GM23338 (cell line): ENCODE data around the gene SLC29A2. TPM values are rescaled to one million over a fixed set of nuclear protein-coding genes. Genes with fewer than 3 reads are reported as not detected.

Source experiments
- ATAC-seq: fragments of 200-7000 bp; cut with Tn5 transposase; 3 replicates; pipeline ENCODE4 v1.9.1; 2020
- DNase-seq: peaks from one replicate; pipeline ENCODE4 v3.0.0-alpha.2; 2015; ENCODE audit warnings: low spot score
- H2AFZ ChIP-seq: fragments of 200-600 bp; sonication (generic); 2 replicates; pipeline ENCODE4 v1.8.0; 2016; ENCODE audit warnings: antibody characterized with exemption, mild to moderate bottlenecking, moderate library complexity
- H3F3A ChIP-seq: fragments of 200-600 bp; sonication (generic); replicated peaks from 2 replicates; pipeline ENCODE4 v1.8.0; 2017; ENCODE audit warnings: antibody characterized with exemption, mixed run types, low read depth
- H3K27ac ChIP-seq: fragments of 200-600 bp; sonication (generic); 2 replicates; pipeline ENCODE4 v1.6.1; 2016; ENCODE audit warnings: low read depth
- H3K27me3 ChIP-seq: fragments of 200-600 bp; sonication (generic); 2 replicates; pipeline ENCODE4 v1.8.0; 2016; ENCODE audit warnings: mild to moderate bottlenecking, mixed run types, moderate library complexity; ENCODE audit not compliant: insufficient read depth
- H3K36me3 ChIP-seq: fragments of 200-600 bp; sonication (generic); 2 replicates; pipeline ENCODE4 v1.8.0; 2016; ENCODE audit warnings: mild to moderate bottlenecking; ENCODE audit not compliant: insufficient read depth
- H3K4me1 ChIP-seq: fragments of 200-600 bp; sonication (generic); 2 replicates; pipeline ENCODE4 v1.8.0; 2016; ENCODE audit warnings: mild to moderate bottlenecking, moderate library complexity; ENCODE audit not compliant: insufficient read depth
- H3K4me2 ChIP-seq: fragments of 200-600 bp; sonication (generic); 2 replicates; pipeline ENCODE4 v1.7.1; 2017; ENCODE audit warnings: mixed run types
- H3K4me3 ChIP-seq: fragments of 200-600 bp; sonication (generic); 2 replicates; pipeline ENCODE4 v1.6.1; 2016; ENCODE audit warnings: mixed run types
- H3K79me2 ChIP-seq: fragments of 200-600 bp; sonication (generic); replicated peaks from 2 replicates; pipeline ENCODE4 v1.8.0; 2017; ENCODE audit warnings: mild to moderate bottlenecking; ENCODE audit not compliant: insufficient read depth
- H3K9me2 ChIP-seq: fragments of 200-600 bp; sonication (generic); 2 replicates; pipeline ENCODE4 v1.8.0; 2017; ENCODE audit not compliant: insufficient read depth
- H4K20me1 ChIP-seq: fragments of 200-600 bp; sonication (generic); replicated peaks from 2 replicates; pipeline ENCODE4 v1.8.0; 2017; ENCODE audit warnings: mild to moderate bottlenecking; ENCODE audit not compliant: insufficient read depth
- H3K27ac Mint-ChIP-seq: 2 replicates; pipeline ENCODE4 v1.8.0; 2020; ENCODE audit warnings: inconsistent platforms, mild to moderate bottlenecking, moderate library complexity, mixed read lengths
- H3K27me3 Mint-ChIP-seq: 3 replicates; pipeline ENCODE4 v1.8.0; 2022; ENCODE audit warnings: low read depth, mild to moderate bottlenecking, moderate library complexity, mixed read lengths, inconsistent platforms; ENCODE audit not compliant: insufficient read depth, poor library complexity
- H3K36me3 Mint-ChIP-seq: 3 replicates; pipeline ENCODE4 v1.8.0; 2021; ENCODE audit warnings: low read depth, mild to moderate bottlenecking, inconsistent platforms, moderate library complexity, mixed read lengths
- H3K4me1 Mint-ChIP-seq: 3 replicates; pipeline ENCODE4 v1.8.0; 2020; ENCODE audit warnings: mild to moderate bottlenecking, inconsistent platforms, mixed read lengths
- H3K4me3 Mint-ChIP-seq: 3 replicates; pipeline ENCODE4 v1.8.0; 2021; ENCODE audit warnings: moderate library complexity, mild to moderate bottlenecking, inconsistent platforms, mixed read lengths
- H3K9me3 Mint-ChIP-seq: 3 replicates; pipeline ENCODE4 v1.8.0; 2020; ENCODE audit warnings: moderate library complexity, mild to moderate bottlenecking, inconsistent platforms, mixed read lengths
- EZH2 ChIP-seq: fragments of 200-600 bp; sonication (generic); IDR thresholded peaks from one replicate; pipeline ENCODE4 v1.8.0; 2017; ENCODE audit warnings: antibody characterized with exemption, mild to moderate bottlenecking, low read depth; ENCODE audit not compliant: unreplicated experiment
- JUNB ChIP-seq: IDR thresholded peaks from one replicate; pipeline ENCODE4 v1.6.1; 2016; ENCODE audit warnings: antibody characterized with exemption; ENCODE audit not compliant: unreplicated experiment
- NANOG ChIP-seq: IDR thresholded peaks from 2 replicates; pipeline ENCODE4 v1.6.1; 2016; ENCODE audit warnings: antibody characterized with exemption, borderline replicate concordance
- POLR2AphosphoS5 ChIP-seq: IDR thresholded peaks from 2 replicates; pipeline ENCODE4 v1.6.1; 2016; ENCODE audit warnings: antibody characterized with exemption, low read depth
- polyA plus RNA-seq: library from polyadenylated mRNA; unstranded; fragments of >200 nt; fragmentation: Nextera tagmentation; extraction: Ambion mirVana; gene quantifications from 2 replicates; pipeline ENCODE4 v1.2.1, GENCODE V29; 2016
- total RNA-seq: library from RNA; depleted of rRNA; stranded (reverse); fragments of >200 nt; shearing (Covaris generic); gene quantifications from 2 replicates; pipeline ENCODE4 v1.2.3, GENCODE V29; 2014
- TF ChIP-seq, protein P1 (sequence below): fragments of 250-450 bp; sonication (Bioruptor Pico); IDR thresholded peaks from 2 replicates; pipeline ENCODE4 v1.5.0; 2020; ENCODE audit warnings: mild to moderate bottlenecking, moderate library complexity
- TF ChIP-seq, protein P2 (sequence below), 2 experiments: fragments of 200-600 bp in 1 of 2; sonication (generic) in 1 of 2; conservative IDR thresholded peaks; 2 replicates each; pipeline versions ENCODE4 v1.5.1 to v1.6.1; 2016 to 2017; ENCODE audit warnings: antibody characterized with exemption in 2 of 2, low read depth in 2 of 2, mild to moderate bottlenecking in 2 of 2, moderate library complexity in 1 of 2
- TF ChIP-seq, protein P3 (sequence below): IDR thresholded peaks from one replicate; pipeline ENCODE4 v1.6.1; 2018; ENCODE audit warnings: antibody characterized with exemption; ENCODE audit not compliant: unreplicated experiment

Gene SLC29A2
- total and polyA plus RNA-seq, 2 experiments from 2014 or later, result 26.0 to 31.1 TPM

DNA sequence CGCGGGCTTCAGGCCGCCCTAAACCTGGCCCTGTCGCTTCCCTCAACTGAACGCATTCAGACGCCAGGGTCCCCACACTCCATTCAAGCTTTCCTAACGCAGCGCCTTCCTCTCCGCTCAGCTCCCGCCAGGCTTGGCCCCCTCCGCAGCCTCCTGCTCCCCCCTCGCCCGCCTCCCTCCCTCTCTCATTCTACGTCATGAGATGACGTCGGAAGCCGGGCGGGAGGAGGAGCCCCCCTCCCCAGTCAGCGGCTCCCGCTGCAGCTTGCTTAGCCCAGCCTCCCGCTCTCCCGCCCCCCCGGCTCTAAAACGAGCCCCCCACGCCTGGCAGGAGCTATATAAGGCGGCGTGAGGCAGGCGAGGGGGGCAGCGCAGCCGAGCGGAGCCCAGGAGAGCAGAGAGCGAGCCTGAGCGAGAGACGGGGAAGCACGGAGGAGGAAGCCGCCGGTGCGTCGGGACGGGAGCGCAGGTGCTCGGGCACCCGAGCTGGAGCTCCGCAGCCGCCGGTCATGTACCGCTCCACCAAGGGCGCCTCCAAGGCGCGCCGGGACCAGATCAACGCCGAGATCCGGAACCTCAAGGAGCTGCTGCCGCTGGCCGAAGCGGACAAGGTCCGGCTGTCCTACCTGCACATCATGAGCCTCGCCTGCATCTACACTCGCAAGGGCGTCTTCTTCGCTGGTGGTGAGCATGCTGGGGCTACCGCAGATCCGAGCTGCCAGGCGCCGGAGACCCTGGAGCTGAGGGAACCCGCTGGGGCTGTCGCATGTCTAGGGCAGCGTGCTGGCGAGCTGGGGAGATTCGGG is 49.3 kb upstream of the SLC29A2 start, which contains the start of gene NPAS4 (continued):
- TF ChIP-seq, protein P1, sequence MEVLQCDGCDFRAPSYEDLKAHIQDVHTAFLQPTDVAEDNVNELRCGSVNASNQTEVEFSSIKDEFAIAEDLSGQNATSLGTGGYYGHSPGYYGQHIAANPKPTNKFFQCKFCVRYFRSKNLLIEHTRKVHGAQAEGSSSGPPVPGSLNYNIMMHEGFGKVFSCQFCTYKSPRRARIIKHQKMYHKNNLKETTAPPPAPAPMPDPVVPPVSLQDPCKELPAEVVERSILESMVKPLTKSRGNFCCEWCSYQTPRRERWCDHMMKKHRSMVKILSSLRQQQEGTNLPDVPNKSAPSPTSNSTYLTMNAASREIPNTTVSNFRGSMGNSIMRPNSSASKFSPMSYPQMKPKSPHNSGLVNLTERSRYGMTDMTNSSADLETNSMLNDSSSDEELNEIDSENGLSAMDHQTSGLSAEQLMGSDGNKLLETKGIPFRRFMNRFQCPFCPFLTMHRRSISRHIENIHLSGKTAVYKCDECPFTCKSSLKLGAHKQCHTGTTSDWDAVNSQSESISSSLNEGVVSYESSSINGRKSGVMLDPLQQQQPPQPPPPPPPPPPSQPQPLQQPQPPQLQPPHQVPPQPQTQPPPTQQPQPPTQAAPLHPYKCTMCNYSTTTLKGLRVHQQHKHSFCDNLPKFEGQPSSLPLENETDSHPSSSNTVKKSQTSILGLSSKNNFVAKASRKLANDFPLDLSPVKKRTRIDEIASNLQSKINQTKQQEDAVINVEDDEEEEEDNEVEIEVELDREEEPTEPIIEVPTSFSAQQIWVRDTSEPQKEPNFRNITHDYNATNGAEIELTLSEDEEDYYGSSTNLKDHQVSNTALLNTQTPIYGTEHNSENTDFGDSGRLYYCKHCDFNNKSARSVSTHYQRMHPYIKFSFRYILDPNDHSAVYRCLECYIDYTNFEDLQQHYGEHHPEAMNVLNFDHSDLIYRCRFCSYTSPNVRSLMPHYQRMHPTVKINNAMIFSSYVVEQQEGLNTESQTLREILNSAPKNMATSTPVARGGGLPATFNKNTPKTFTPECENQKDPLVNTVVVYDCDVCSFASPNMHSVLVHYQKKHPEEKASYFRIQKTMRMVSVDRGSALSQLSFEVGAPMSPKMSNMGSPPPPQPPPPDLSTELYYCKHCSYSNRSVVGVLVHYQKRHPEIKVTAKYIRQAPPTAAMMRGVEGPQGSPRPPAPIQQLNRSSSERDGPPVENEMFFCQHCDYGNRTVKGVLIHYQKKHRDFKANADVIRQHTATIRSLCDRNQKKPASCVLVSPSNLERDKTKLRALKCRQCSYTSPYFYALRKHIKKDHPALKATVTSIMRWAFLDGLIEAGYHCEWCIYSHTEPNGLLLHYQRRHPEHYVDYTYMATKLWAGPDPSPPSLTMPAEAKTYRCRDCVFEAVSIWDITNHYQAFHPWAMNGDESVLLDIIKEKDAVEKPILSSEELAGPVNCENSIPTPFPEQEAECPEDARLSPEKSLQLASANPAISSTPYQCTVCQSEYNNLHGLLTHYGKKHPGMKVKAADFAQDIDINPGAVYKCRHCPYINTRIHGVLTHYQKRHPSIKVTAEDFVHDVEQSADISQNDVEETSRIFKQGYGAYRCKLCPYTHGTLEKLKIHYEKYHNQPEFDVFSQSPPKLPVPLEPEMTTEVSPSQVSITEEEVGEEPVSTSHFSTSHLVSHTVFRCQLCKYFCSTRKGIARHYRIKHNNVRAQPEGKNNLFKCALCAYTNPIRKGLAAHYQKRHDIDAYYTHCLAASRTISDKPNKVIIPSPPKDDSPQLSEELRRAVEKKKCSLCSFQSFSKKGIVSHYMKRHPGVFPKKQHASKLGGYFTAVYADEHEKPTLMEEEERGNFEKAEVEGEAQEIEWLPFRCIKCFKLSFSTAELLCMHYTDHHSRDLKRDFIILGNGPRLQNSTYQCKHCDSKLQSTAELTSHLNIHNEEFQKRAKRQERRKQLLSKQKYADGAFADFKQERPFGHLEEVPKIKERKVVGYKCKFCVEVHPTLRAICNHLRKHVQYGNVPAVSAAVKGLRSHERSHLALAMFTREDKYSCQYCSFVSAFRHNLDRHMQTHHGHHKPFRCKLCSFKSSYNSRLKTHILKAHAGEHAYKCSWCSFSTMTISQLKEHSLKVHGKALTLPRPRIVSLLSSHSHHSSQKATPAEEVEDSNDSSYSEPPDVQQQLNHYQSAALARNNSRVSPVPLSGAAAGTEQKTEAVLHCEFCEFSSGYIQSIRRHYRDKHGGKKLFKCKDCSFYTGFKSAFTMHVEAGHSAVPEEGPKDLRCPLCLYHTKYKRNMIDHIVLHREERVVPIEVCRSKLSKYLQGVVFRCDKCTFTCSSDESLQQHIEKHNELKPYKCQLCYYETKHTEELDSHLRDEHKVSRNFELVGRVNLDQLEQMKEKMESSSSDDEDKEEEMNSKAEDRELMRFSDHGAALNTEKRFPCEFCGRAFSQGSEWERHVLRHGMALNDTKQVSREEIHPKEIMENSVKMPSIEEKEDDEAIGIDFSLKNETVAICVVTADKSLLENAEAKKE (CRISPR knock-in tag), result no peak

DNA sequence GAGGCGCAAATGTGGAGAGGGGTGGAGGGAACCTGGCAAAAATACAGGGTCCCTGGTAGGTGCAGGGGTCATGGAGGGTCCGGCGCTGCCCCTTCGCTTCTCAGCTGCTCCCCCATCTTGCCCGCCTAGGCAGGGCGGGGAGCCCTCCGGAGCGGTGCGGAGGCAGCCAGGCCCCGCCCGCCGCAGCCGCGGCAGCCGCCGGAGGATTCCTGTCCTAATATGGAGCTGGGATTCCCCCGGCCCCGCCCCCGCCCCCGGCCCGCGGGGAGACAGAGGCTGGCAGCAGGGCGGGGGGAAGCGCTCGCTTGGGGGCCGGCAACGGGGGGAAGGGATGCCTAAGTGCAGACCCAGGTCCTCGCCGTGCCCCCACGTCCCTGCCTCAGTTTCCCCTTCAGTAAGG is 48.3 kb upstream of the SLC29A2 start:
- peak; percentile 67 for ATAC-seq
- 0 out of 2 replicates have a peak, but pooled peaks cover 11% of the 10 kb centered on the region for H3F3A ChIP-seq
- H3K36me3 ChIP-seq, result no peaks in the 10 kb centered on the region
- H3K9me3 Mint-ChIP-seq, result no peaks in the 10 kb centered on the region; the same call in 1 of the 3 replicates
- peaks cover 28% of the 10 kb centered on the region for H3K27me3 ChIP-seq
- H3K4me1 Mint-ChIP-seq, result peaks cover 42% of the 10 kb centered on the region
- peaks cover 6% of the 10 kb centered on the region for H4K20me1 ChIP-seq
- peak overlapping the region; percentile 95 for H3K4me2 ChIP-seq
- no peaks in the 10 kb centered on the region; the same call in 2 of the 3 replicates for H3K36me3 Mint-ChIP-seq
- H3K79me2 ChIP-seq, result no peaks in the 10 kb centered on the region
- peak overlapping the region; percentile 74 for H3K4me3 ChIP-seq
- no peak overlapping the region for H3K27ac ChIP-seq
- no peak overlapping the region for H2AFZ ChIP-seq
- peaks cover 40% of the 10 kb centered on the region for H3K4me1 ChIP-seq
- peak overlapping the region; percentile 74 for H3K4me3 Mint-ChIP-seq
- H3K27me3 Mint-ChIP-seq, result peaks cover 52% of the 10 kb centered on the region
- no peaks in the 10 kb centered on the region for H3K9me2 ChIP-seq
- DNase-seq, result peak; percentile 81
- no peak overlapping the region for H3K27ac Mint-ChIP-seq
- TF ChIP-seq POLR2AphosphoS5, result no peak
- TF ChIP-seq EZH2, result no peak
- TF ChIP-seq, protein P2, sequence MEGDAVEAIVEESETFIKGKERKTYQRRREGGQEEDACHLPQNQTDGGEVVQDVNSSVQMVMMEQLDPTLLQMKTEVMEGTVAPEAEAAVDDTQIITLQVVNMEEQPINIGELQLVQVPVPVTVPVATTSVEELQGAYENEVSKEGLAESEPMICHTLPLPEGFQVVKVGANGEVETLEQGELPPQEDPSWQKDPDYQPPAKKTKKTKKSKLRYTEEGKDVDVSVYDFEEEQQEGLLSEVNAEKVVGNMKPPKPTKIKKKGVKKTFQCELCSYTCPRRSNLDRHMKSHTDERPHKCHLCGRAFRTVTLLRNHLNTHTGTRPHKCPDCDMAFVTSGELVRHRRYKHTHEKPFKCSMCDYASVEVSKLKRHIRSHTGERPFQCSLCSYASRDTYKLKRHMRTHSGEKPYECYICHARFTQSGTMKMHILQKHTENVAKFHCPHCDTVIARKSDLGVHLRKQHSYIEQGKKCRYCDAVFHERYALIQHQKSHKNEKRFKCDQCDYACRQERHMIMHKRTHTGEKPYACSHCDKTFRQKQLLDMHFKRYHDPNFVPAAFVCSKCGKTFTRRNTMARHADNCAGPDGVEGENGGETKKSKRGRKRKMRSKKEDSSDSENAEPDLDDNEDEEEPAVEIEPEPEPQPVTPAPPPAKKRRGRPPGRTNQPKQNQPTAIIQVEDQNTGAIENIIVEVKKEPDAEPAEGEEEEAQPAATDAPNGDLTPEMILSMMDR (conservative IDR thresholded peaks at IDR 0.05; ENCODE audit: low read depth in 2 of 2), result no peak
- TF ChIP-seq, protein P3, sequence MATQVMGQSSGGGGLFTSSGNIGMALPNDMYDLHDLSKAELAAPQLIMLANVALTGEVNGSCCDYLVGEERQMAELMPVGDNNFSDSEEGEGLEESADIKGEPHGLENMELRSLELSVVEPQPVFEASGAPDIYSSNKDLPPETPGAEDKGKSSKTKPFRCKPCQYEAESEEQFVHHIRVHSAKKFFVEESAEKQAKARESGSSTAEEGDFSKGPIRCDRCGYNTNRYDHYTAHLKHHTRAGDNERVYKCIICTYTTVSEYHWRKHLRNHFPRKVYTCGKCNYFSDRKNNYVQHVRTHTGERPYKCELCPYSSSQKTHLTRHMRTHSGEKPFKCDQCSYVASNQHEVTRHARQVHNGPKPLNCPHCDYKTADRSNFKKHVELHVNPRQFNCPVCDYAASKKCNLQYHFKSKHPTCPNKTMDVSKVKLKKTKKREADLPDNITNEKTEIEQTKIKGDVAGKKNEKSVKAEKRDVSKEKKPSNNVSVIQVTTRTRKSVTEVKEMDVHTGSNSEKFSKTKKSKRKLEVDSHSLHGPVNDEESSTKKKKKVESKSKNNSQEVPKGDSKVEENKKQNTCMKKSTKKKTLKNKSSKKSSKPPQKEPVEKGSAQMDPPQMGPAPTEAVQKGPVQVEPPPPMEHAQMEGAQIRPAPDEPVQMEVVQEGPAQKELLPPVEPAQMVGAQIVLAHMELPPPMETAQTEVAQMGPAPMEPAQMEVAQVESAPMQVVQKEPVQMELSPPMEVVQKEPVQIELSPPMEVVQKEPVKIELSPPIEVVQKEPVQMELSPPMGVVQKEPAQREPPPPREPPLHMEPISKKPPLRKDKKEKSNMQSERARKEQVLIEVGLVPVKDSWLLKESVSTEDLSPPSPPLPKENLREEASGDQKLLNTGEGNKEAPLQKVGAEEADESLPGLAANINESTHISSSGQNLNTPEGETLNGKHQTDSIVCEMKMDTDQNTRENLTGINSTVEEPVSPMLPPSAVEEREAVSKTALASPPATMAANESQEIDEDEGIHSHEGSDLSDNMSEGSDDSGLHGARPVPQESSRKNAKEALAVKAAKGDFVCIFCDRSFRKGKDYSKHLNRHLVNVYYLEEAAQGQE, result peak; percentile 47
- no peak for TF ChIP-seq JUNB
- TF ChIP-seq NANOG, result no peak
